Activated naive CD8-positive, alpha-beta T cell treated with anti-CD3 and anti-CD28 coated beads for 36 hours (primary cell): ENCODE data around the gene STIM2. TPM values are rescaled to one million over a fixed set of nuclear protein-coding genes. Genes with fewer than 3 reads are reported as not detected.

Source experiments
- DNase-seq: peaks from one replicate; pipeline ENCODE4 v3.0.0; 2021
- H3K27ac Mint-ChIP-seq: one replicate; pipeline ENCODE4 v1.8.0; 2022; ENCODE audit warnings: mild to moderate bottlenecking, moderate library complexity, mixed read lengths
- H3K27me3 Mint-ChIP-seq: one replicate; pipeline ENCODE4 v1.8.0; 2022; ENCODE audit warnings: mild to moderate bottlenecking, mixed read lengths
- H3K36me3 Mint-ChIP-seq: one replicate; pipeline ENCODE4 v1.8.0; 2021; ENCODE audit warnings: mild to moderate bottlenecking, mixed read lengths
- H3K4me1 Mint-ChIP-seq: one replicate; pipeline ENCODE4 v1.8.0; 2021; ENCODE audit warnings: mixed read lengths
- H3K4me3 Mint-ChIP-seq: one replicate; pipeline ENCODE4 v1.8.0; 2022; ENCODE audit warnings: mild to moderate bottlenecking, moderate library complexity, mixed read lengths
- H3K9me3 Mint-ChIP-seq: one replicate; pipeline ENCODE4 v1.8.0; 2022; ENCODE audit warnings: mixed read lengths
- total RNA-seq, 2 experiments: library from RNA; stranded (reverse); gene quantifications; one replicate each; pipeline ENCODE4 v1.2.3, GENCODE V29; 2021

STIM2 gene
- total RNA-seq, 2 experiments from 2014 or later: 41.8 to 45.1 TPM

GRCh38 chr4:26996745-26997144 lies 136.1 kb downstream of the STIM2 start:
- Mint-ChIP-seq H3K9me3 (no peaks in the 10 kb centered on the region), H3K4me1 (peaks cover 27% of the 10 kb centered on the region), H3K27me3 (no peaks in the 10 kb centered on the region)

DNA sequence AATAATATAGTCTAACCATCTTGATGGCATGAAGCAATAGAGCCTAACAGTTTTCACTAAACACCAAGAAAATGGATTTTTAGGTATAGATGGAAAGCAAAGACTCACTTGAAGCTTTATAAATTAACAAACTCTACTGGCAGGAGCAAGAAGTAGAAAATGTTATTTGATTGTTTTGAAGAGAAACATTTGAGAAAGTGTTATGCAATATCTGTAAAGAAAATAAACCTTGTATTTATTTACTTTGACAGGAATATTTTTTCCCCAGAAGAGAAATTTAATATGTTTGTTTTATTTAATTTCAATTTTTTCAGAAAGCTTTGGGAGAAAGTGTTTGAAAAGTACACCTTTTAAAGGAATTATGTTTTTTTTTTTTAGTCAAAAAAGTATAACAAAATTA lies 139.0 kb downstream of the STIM2 start:
- peaks cover 51% of the 10 kb centered on the region for H3K4me1 Mint-ChIP-seq
- H3K4me3 Mint-ChIP-seq: no peak overlapping the region
- no peak for DNase-seq
- no peaks in the 10 kb centered on the region for H3K9me3 Mint-ChIP-seq
- H3K27ac Mint-ChIP-seq: no peak overlapping the region
- H3K36me3 Mint-ChIP-seq: peaks cover 19% of the 10 kb centered on the region
- no peaks in the 10 kb centered on the region for H3K27me3 Mint-ChIP-seq

More at GRCh38 chr4:26996745-26997144, 136.1 kb downstream of the STIM2 start:
- no peak overlapping the region for H3K4me3 Mint-ChIP-seq
- DNase-seq: no peak
- H3K27ac Mint-ChIP-seq: no peak overlapping the region
- peaks cover 10% of the 10 kb centered on the region for H3K36me3 Mint-ChIP-seq

DNA sequence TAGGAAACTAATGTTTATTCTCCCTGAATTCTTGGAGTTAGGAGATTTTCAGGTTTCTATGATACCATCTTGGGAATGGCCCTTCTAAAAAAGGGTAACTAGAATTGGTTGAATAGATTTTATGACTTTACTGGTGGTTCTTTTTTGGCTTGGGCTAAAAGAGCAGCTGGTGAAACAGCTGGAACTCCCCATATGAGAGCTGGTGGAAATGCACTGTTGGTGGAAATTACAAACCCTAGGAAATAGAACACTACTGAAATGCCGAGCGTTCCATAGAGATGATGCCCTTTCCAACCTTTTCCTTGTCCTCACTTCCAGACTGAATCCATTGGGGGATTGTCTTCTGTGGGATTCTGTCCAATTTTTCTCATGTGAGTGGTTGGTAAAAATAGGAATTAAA lies 139.5 kb downstream of the STIM2 start:
- peaks cover 54% of the 10 kb centered on the region for H3K4me1 Mint-ChIP-seq
- no peak for DNase-seq
- H3K27ac Mint-ChIP-seq: no peak overlapping the region
- peaks cover 19% of the 10 kb centered on the region for H3K36me3 Mint-ChIP-seq
- no peaks in the 10 kb centered on the region for H3K9me3 Mint-ChIP-seq
- H3K27me3 Mint-ChIP-seq: no peaks in the 10 kb centered on the region
- no peak overlapping the region for H3K4me3 Mint-ChIP-seq

GRCh38 chr4:27000820-27001219 lies 140.2 kb downstream of the STIM2 start:
- Mint-ChIP-seq H3K9me3 (no peaks in the 10 kb centered on the region), H3K36me3 (peaks cover 17% of the 10 kb centered on the region), H3K4me3 (no peak overlapping the region), H3K4me1 (peaks cover 55% of the 10 kb centered on the region), H3K27me3 (no peaks in the 10 kb centered on the region), H3K27ac (no peak overlapping the region)
- no peak for DNase-seq

DNA sequence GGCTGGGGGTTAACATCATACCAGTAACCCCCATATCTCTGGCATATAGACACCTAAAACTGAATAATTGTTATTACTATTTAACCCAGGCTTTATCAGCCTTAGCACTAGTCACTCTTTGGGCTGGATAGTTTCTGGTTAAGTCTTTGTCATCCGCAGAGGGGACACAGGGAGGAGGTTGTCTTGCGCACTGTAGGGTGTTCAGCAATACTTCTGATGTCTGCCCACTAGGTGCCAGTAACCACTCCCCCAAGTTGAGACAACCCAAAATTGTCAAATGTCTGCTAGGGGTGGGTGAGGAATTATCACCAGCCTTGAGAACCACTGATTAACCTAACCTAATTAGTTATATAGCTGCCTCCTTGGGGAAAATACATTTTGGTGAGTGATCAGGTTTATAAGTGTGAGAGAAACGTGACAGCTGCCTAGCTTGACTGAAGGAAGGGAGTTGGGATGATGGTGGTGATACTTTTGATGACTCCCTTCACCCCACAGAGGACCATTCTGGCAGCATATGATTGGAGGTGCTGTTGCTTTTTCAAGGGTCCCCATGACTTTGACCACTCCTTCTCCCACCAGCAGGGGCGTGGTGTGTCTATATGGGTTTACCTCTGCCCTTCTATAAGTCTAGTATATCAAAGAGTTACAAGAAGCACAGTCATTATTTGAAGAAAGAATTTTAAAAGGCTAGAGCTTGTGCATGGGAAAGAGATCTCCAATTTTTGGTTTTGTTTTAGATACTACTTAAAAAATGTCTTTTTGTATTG lies 140.9 kb downstream of the STIM2 start:
- H3K4me1 Mint-ChIP-seq: peaks cover 61% of the 10 kb centered on the region
- no peaks in the 10 kb centered on the region for H3K27me3 Mint-ChIP-seq
- no peaks in the 10 kb centered on the region for H3K9me3 Mint-ChIP-seq
- H3K27ac Mint-ChIP-seq: peak overlapping the region; percentile 21
- H3K36me3 Mint-ChIP-seq: peaks cover 18% of the 10 kb centered on the region
- DNase-seq: no peak
- H3K4me3 Mint-ChIP-seq: no peak overlapping the region

DNA sequence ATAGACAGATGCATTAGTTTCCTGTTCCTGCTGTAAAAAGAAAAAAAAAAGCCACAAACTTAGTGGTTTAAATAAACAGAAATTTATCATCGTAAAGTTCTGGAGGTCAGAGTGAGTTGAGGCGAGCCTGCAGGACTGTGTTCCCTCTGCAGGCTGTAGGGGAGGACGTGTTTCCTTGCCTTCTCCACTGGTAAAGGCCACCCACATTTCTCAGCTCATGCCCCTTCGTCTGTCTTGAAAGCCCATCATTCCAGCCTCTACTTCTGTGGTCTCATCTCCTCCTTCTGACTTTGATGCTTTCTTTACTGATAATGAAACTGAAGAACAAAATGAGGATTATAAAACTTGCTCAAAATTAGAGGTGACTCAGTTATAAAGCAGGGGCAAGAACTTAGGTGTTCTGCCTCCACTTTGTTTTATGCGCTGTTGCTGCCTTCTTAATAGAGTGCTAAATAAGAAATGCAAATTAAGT lies 143.0 kb downstream of the STIM2 start:
- H3K4me1 Mint-ChIP-seq: peaks cover 56% of the 10 kb centered on the region
- H3K36me3 Mint-ChIP-seq: peaks cover 17% of the 10 kb centered on the region
- peak overlapping the region; percentile 57 for H3K4me3 Mint-ChIP-seq
- H3K9me3 Mint-ChIP-seq: no peaks in the 10 kb centered on the region
- DNase-seq: peak; percentile 48
- no peaks in the 10 kb centered on the region for H3K27me3 Mint-ChIP-seq
- peak overlapping the region; percentile 85 for H3K27ac Mint-ChIP-seq

DNA sequence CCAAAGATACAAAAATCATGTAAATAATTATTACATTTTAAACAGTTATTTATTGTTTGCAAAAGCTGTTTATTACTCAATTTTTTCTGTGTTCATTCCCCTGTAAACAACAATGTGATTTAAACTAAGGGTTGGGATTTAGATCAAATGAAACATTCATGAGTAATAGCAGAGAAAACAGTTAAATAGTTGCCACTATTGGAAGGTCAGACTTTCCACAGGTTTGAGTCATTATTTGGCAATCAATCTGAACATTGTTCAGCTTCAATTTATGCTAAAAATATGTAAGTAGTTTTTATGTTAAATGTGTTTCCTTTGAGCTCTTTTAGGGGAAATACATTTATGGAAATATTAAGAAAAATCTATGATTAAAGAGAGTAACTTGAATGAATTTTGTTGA lies 144.9 kb downstream of the STIM2 start:
- peaks cover 19% of the 10 kb centered on the region for H3K36me3 Mint-ChIP-seq
- no peak overlapping the region for H3K4me3 Mint-ChIP-seq
- no peaks in the 10 kb centered on the region for H3K9me3 Mint-ChIP-seq
- no peak for DNase-seq
- H3K4me1 Mint-ChIP-seq: peaks cover 58% of the 10 kb centered on the region
- peak overlapping the region; percentile 62 for H3K27ac Mint-ChIP-seq
- H3K27me3 Mint-ChIP-seq: no peaks in the 10 kb centered on the region

GRCh38 chr4:27005905-27006590 lies 145.4 kb downstream of the STIM2 start:
- H3K9me3 Mint-ChIP-seq: no peaks in the 10 kb centered on the region
- no peak overlapping the region for H3K4me3 Mint-ChIP-seq
- H3K36me3 Mint-ChIP-seq: peaks cover 19% of the 10 kb centered on the region
- peaks cover 55% of the 10 kb centered on the region for H3K4me1 Mint-ChIP-seq
- peak overlapping the region; percentile 62 for H3K27ac Mint-ChIP-seq
- H3K27me3 Mint-ChIP-seq: no peaks in the 10 kb centered on the region
- no peak for DNase-seq

GRCh38 chr4:27006646-27007045 lies 146.0 kb downstream of the STIM2 start:
- Mint-ChIP-seq H3K4me3 (no peak overlapping the region), H3K27ac (peak overlapping the region; percentile 62), H3K4me1 (peaks cover 50% of the 10 kb centered on the region), H3K36me3 (peaks cover 18% of the 10 kb centered on the region), H3K9me3 (no peaks in the 10 kb centered on the region), H3K27me3 (no peaks in the 10 kb centered on the region)
- no peak for DNase-seq

DNA sequence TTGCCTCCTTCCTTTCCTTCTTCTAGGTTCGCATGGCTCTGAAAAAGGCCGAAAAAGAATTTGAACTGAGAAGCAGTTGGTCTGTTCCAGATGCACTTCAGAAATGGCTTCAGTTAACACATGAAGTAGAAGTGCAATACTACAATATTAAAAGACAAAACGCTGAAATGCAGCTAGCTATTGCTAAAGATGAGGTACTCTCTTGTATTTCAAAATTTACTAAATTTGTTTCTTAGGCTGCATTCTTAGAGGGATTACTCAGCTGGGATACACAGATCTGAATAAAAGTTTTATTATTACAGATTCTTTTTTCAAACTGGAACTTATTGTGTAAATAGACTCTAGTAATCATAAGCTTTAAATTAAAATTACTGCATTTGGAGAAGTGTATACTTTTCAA lies 146.9 kb downstream of the STIM2 start:
- no peak for DNase-seq
- no peak overlapping the region for H3K4me3 Mint-ChIP-seq
- no peak overlapping the region for H3K27ac Mint-ChIP-seq
- H3K9me3 Mint-ChIP-seq: no peaks in the 10 kb centered on the region
- H3K36me3 Mint-ChIP-seq: peaks cover 15% of the 10 kb centered on the region
- peaks cover 44% of the 10 kb centered on the region for H3K4me1 Mint-ChIP-seq
- no peaks in the 10 kb centered on the region for H3K27me3 Mint-ChIP-seq

GRCh38 chr4:27008679-27009078 lies 148.0 kb downstream of the STIM2 start:
- Mint-ChIP-seq H3K27me3 (no peaks in the 10 kb centered on the region), H3K27ac (no peak overlapping the region), H3K9me3 (no peaks in the 10 kb centered on the region), H3K4me3 (no peak overlapping the region), H3K4me1 (peaks cover 38% of the 10 kb centered on the region), H3K36me3 (peaks cover 15% of the 10 kb centered on the region)
- no peak for DNase-seq

- H3K9me3 Mint-ChIP-seq: no peaks in the 10 kb centered on the region
- peaks cover 32% of the 10 kb centered on the region for H3K4me1 Mint-ChIP-seq
- no peaks in the 10 kb centered on the region for H3K27me3 Mint-ChIP-seq
- no peak overlapping the region for H3K4me3 Mint-ChIP-seq
- peaks cover 10% of the 10 kb centered on the region for H3K36me3 Mint-ChIP-seq
- no peak for DNase-seq
- H3K27ac Mint-ChIP-seq: peak overlapping the region; percentile 29
These were observed 148.9 kb downstream of the STIM2 start for GRCh38 chr4:27009539-27009938.

- H3K4me1 Mint-ChIP-seq: peaks cover 27% of the 10 kb centered on the region
- no peaks in the 10 kb centered on the region for H3K27me3 Mint-ChIP-seq
- H3K36me3 Mint-ChIP-seq: peaks cover 12% of the 10 kb centered on the region
- no peak overlapping the region for H3K4me3 Mint-ChIP-seq
- peak; percentile 43 for DNase-seq
- no peaks in the 10 kb centered on the region for H3K9me3 Mint-ChIP-seq
- H3K27ac Mint-ChIP-seq: peak overlapping the region; percentile 7
These were observed 149.8 kb downstream of the STIM2 start for GRCh38 chr4:27010334-27010940.

DNA sequence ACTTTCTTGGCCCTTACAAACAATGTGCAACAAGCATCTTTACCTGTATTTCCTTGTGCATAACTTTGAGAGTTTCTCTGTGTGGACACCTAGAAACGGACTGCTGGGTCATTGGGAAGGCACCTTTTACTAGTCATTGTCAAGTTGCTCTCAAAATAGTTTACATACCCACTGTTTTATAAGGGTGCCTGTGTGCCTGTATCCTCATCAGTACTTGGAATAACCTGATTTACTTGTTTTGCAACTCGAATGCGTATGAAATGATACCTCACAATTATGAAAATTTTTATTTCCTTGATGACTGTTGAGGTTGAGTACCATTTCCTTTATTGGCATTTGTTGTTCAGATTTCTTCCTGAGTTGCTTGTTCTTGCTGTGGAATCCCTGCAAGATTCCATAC lies 150.8 kb downstream of the STIM2 start:
- Mint-ChIP-seq H3K9me3 (peaks cover 1% of the 10 kb centered on the region), H3K27ac (no peak overlapping the region), H3K4me1 (peaks cover 18% of the 10 kb centered on the region)

DNA sequence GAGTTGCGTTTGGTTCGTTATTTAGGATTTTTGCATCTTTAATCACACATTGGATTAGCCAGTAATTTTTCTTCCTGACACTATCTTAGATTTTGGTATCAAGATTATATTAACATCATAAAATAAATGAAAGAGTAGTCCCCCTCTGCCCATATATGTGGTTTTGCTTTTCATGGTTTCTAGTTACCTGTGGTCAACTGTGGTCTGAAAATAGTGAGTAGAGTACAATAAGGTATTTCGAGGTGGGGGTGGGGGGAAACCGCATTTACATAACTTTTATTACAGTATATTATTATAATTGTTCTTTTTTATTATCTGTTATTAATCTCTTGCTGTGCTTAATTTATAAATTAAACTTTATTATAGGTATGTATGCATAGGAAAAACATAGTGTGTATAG lies 152.4 kb downstream of the STIM2 start:
- H3K9me3 Mint-ChIP-seq: peaks cover 1% of the 10 kb centered on the region
- H3K4me3 Mint-ChIP-seq: no peak overlapping the region
- H3K27me3 Mint-ChIP-seq: no peaks in the 10 kb centered on the region
- H3K27ac Mint-ChIP-seq: no peak overlapping the region
- H3K4me1 Mint-ChIP-seq: peaks cover 26% of the 10 kb centered on the region
- peaks cover 19% of the 10 kb centered on the region for H3K36me3 Mint-ChIP-seq
- DNase-seq: no peak

More for the DNA sequence above, 150.8 kb downstream of the STIM2 start:
- Mint-ChIP-seq H3K36me3 (peaks cover 16% of the 10 kb centered on the region), H3K27me3 (no peaks in the 10 kb centered on the region), H3K4me3 (no peak overlapping the region)
- no peak for DNase-seq
